Measurements from ENCODE around the gene SRP14.
"Not testable (repeated sequence)": the region's sequence is repeated elsewhere in the genome, so short reads cannot be mapped to it uniquely, and the experiment has no call there.

SRP14 gene

GRCh38 chr15:40016224-40016865 is 22.6 kb downstream of the SRP14 start:
- no peak for DNase-seq

- DNase-seq, result no peak
These were observed 24.6 kb downstream of the SRP14 start for GRCh38 chr15:40014390-40014789.

GRCh38 chr15:40013372-40013771 is 25.6 kb downstream of the SRP14 start:
- DNase-seq, result not testable (repeated sequence)

- DNase-seq, result no peak
These were observed 27.7 kb downstream of the SRP14 start for GRCh38 chr15:40011303-40011702.

GRCh38 chr15:40010686-40011085 is 28.3 kb downstream of the SRP14 start:
- no peak for DNase-seq

GRCh38 chr15:40008061-40008765 is 30.8 kb downstream of the SRP14 start:
- no peak for DNase-seq

GRCh38 chr15:40006646-40007045 is 32.3 kb downstream of the SRP14 start:
- DNase-seq, result no peak

- DNase-seq, result no peak
These were observed 33.0 kb downstream of the SRP14 start for GRCh38 chr15:40006003-40006402.

GRCh38 chr15:40003116-40003916 is 35.7 kb downstream of the SRP14 start:
- no peak for DNase-seq

GRCh38 chr15:40002295-40002694 is 36.7 kb downstream of the SRP14 start:
- no peak for DNase-seq

GRCh38 chr15:39999538-40000200 is 39.3 kb downstream of the SRP14 start:
- DNase-seq, result no peak

- DNase-seq, result no peak
These were observed 40.4 kb downstream of the SRP14 start for GRCh38 chr15:39998511-39999077.

GRCh38 chr15:39997639-39998038 is 41.3 kb downstream of the SRP14 start:
- DNase-seq, result no peak

- DNase-seq, result no peak
These were observed 42.0 kb downstream of the SRP14 start for GRCh38 chr15:39997031-39997430.

GRCh38 chr15:39996228-39996627 is 42.8 kb downstream of the SRP14 start:
- not testable (repeated sequence) for DNase-seq

- DNase-seq, result not testable (repeated sequence)
These were observed 46.0 kb downstream of the SRP14 start for GRCh38 chr15:39992953-39993352.

- DNase-seq, result no peak
These were observed 48.3 kb downstream of the SRP14 start for GRCh38 chr15:39990706-39991105.

GRCh38 chr15:39987821-39988220 is 51.2 kb downstream of the SRP14 start:
- no peak for DNase-seq
